Neuronal stem cell (in vitro differentiated cells): ENCODE measurements around the gene OR6N2.

Experiments
- DNase-seq: peaks from one replicate; pipeline ENCODE4 v3.0.0-alpha.2; 2013; ENCODE audit warnings: low spot score
- H2AFZ ChIP-seq: one replicate; pipeline ENCODE4 v1.6.1; 2013; ENCODE audit warnings: mild to moderate bottlenecking, low read length, inconsistent platforms
- H2AK5ac ChIP-seq: 2 replicates; pipeline ENCODE4 v1.6.1; 2013; ENCODE audit warnings: low read depth, mild to moderate bottlenecking, inconsistent platforms, low read length, moderate library complexity, mixed read lengths
- H2BK120ac ChIP-seq: 2 replicates; pipeline ENCODE4 v1.6.1; 2013; ENCODE audit warnings: low read depth, mild to moderate bottlenecking, inconsistent platforms, low read length, moderate library complexity, mixed read lengths
- H2BK12ac ChIP-seq: one replicate; pipeline ENCODE4 v1.6.1; 2013; ENCODE audit warnings: low read length, inconsistent platforms
- H2BK15ac ChIP-seq: 2 replicates; pipeline ENCODE4 v1.6.1; 2013; ENCODE audit warnings: mild to moderate bottlenecking, low read length, inconsistent platforms, mixed read lengths
- H2BK5ac ChIP-seq: one replicate; pipeline ENCODE4 v1.6.1; 2013; ENCODE audit warnings: inconsistent platforms, mild to moderate bottlenecking, low read length, moderate library complexity
- H3K14ac ChIP-seq: one replicate; pipeline ENCODE4 v1.6.1; 2013; ENCODE audit warnings: low read length, inconsistent platforms
- H3K18ac ChIP-seq: 2 replicates; pipeline ENCODE4 v1.6.1; 2013; ENCODE audit warnings: low read length, inconsistent platforms
- H3K23ac ChIP-seq: 2 replicates; pipeline ENCODE4 v1.6.1; 2013; ENCODE audit warnings: low read depth, mild to moderate bottlenecking, mixed read lengths, low read length, inconsistent platforms; ENCODE audit not compliant: poor library complexity
- H3K27ac ChIP-seq: replicated peaks from 3 replicates; pipeline ENCODE4 v1.5.1; 2013; ENCODE audit warnings: low read length, inconsistent platforms
- H3K27me3 ChIP-seq, 3 experiments: 2 replicates each; pipeline ENCODE4 v1.6.1; 2013; ENCODE audit warnings: low read length in 3 of 3, mild to moderate bottlenecking in 2 of 3, inconsistent platforms in 1 of 3, low read depth in 1 of 3, mixed read lengths in 1 of 3, moderate library complexity in 1 of 3; ENCODE audit not compliant: control insufficient read depth in 3 of 3, insufficient read depth in 3 of 3
- H3K36me3 ChIP-seq, 2 donors: replicated peaks in 1 of 2; 2 replicates each; pipeline ENCODE4 v1.6.1; 2013; ENCODE audit warnings: low read length in 2 of 2; ENCODE audit not compliant: control insufficient read depth in 2 of 2, insufficient read depth in 2 of 2
- H3K4ac ChIP-seq: 2 replicates; pipeline ENCODE4 v1.6.1; 2013; ENCODE audit warnings: inconsistent platforms, mild to moderate bottlenecking, low read length, moderate library complexity
- H3K4me1 ChIP-seq, 2 donors: 1 replicate in 1 of 2; 2 replicates in 1 of 2; pipeline ENCODE4 v1.6.1; 2013; ENCODE audit warnings: low read length in 2 of 2, low read depth in 1 of 2; ENCODE audit not compliant: control insufficient read depth in 2 of 2, insufficient read depth in 1 of 2
- H3K4me2 ChIP-seq: one replicate; pipeline ENCODE4 v1.6.1; 2013; ENCODE audit warnings: mild to moderate bottlenecking, low read length, inconsistent platforms; ENCODE audit not compliant: insufficient read depth, poor library complexity, severe bottlenecking
- H3K4me3 ChIP-seq, 2 donors: 2 replicates each; pipeline ENCODE4 v1.5.1; 2013; ENCODE audit warnings: low read length in 2 of 2, mild to moderate bottlenecking in 2 of 2, inconsistent platforms in 1 of 2, moderate library complexity in 1 of 2
- H3K79me1 ChIP-seq: one replicate; pipeline ENCODE4 v1.6.1; 2013; ENCODE audit warnings: low read depth, mild to moderate bottlenecking, inconsistent platforms, low read length, moderate library complexity
- H3K9ac ChIP-seq: one replicate; pipeline ENCODE4 v1.6.1; 2013; ENCODE audit warnings: mild to moderate bottlenecking, low read depth, low read length, inconsistent platforms; ENCODE audit not compliant: poor library complexity
- H3K9me3 ChIP-seq, 2 donors: replicated peaks in 1 of 2; 2 replicates each; pipeline versions ENCODE3 to v1.6.1; 2013; ENCODE audit warnings: low read length in 2 of 2, mild to moderate bottlenecking in 2 of 2, inconsistent platforms in 1 of 2, low read depth in 1 of 2, mixed read lengths in 1 of 2, moderate library complexity in 1 of 2; ENCODE audit not compliant: control insufficient read depth in 2 of 2, insufficient read depth in 1 of 2
- H4K8ac ChIP-seq: one replicate; pipeline ENCODE4 v1.6.1; 2013; ENCODE audit warnings: low read depth, mild to moderate bottlenecking, inconsistent platforms, low read length, moderate library complexity
- H4K91ac ChIP-seq: one replicate; pipeline ENCODE4 v1.6.1; 2013; ENCODE audit warnings: low read length, low read depth, mild to moderate bottlenecking, inconsistent platforms; ENCODE audit not compliant: poor library complexity
- WGBS, 2 donors: extraction: QIAGEN DNeasy Blood & Tissue Kit; methylation state at CpG; one replicate each; pipeline ENCODE4 v1.1.7; 2013; ENCODE audit warnings: missing lambda C conversion rate in 2 of 2, mixed read lengths in 1 of 2; ENCODE audit not compliant: insufficient read length in 2 of 2, insufficient replicate concordance in 1 of 2; ENCODE audit errors: extremely low coverage in 2 of 2; 5-methylcytosine and 5-hydroxymethylcytosine counted together

OR6N2 gene

GRCh38 chr1:158806916-158807536, 26.0 kb upstream of the OR6N2 start:
- H3K27ac ChIP-seq = no peak overlapping the region
- no CpG with 5 or more reads among the region's 6 CpGs for WGBS, 2 donors
- H2AFZ ChIP-seq = no peak overlapping the region
- no peak overlapping the region for H3K9ac ChIP-seq
- H4K91ac ChIP-seq = no peak overlapping the region
- no peak overlapping the region for H3K14ac ChIP-seq
- H3K23ac ChIP-seq = no peak overlapping the region
- H2BK12ac ChIP-seq = no peak overlapping the region
- no peak overlapping the region for H3K4me2 ChIP-seq
- H2BK15ac ChIP-seq = no peak overlapping the region
- H2BK5ac ChIP-seq = no peak overlapping the region
- H2BK120ac ChIP-seq = no peak overlapping the region
- no peak overlapping the region for H4K8ac ChIP-seq
- no peaks in the 10 kb centered on the region for H3K36me3 ChIP-seq
- no peaks in the 10 kb centered on the region for H3K4me1 ChIP-seq
- H3K18ac ChIP-seq = no peak overlapping the region
- no peak for DNase-seq
- no peak overlapping the region for H3K4me3 ChIP-seq
- H2AK5ac ChIP-seq = no peak overlapping the region
- H3K4ac ChIP-seq = no peak overlapping the region
- no peaks in the 10 kb centered on the region for H3K79me1 ChIP-seq
- peaks cover 0 to 1% of the 10 kb centered on the region in 2 donors for H3K9me3 ChIP-seq
- H3K27me3 ChIP-seq = no peaks in the 10 kb centered on the region

- Histone ChIP-seq H2BK15ac (no peak overlapping the region), H3K36me3 (no peaks in the 10 kb centered on the region), H2BK120ac (no peak overlapping the region), H3K23ac (no peak overlapping the region), H3K27me3 (peaks cover 0 to 5% (median 0%) of the 10 kb centered on the region in 3 experiments), H3K4me3 (no peak overlapping the region), H3K27ac (no peak overlapping the region), H3K79me1 (no peaks in the 10 kb centered on the region), H3K4me1 (no peaks in the 10 kb centered on the region), H3K4ac (no peak overlapping the region), H2BK5ac (no peak overlapping the region), H3K9me3 (peaks cover 0 to 1% of the 10 kb centered on the region in 2 donors), H2AFZ (no peak overlapping the region), H3K14ac (no peak overlapping the region), H3K18ac (no peak overlapping the region), H3K4me2 (no peak overlapping the region), H4K8ac (no peak overlapping the region), H2BK12ac (no peak overlapping the region), H2AK5ac (no peak overlapping the region), H4K91ac (no peak overlapping the region), H3K9ac (no peak overlapping the region)
- WGBS, 2 donors = no CpG with 5 or more reads among the region's 1 CpG
- DNase-seq = no peak
Observed at GRCh38 chr1:158803678-158804077, 22.7 kb upstream of the OR6N2 start.

GRCh38 chr1:158801396-158801795, 20.4 kb upstream of the OR6N2 start:
- H3K4ac ChIP-seq = no peak overlapping the region
- H2AFZ ChIP-seq = no peak overlapping the region
- no peak overlapping the region for H4K8ac ChIP-seq
- H3K4me1 ChIP-seq = peaks cover 0 to 1% of the 10 kb centered on the region in 2 donors
- no peak overlapping the region for H3K27ac ChIP-seq
- H3K4me2 ChIP-seq = no peak overlapping the region
- peaks cover 0 to 5% (median 0%) of the 10 kb centered on the region in 3 experiments for H3K27me3 ChIP-seq
- H2AK5ac ChIP-seq = no peak overlapping the region
- no peak overlapping the region for H3K18ac ChIP-seq
- no peak for DNase-seq
- H2BK15ac ChIP-seq = no peak overlapping the region
- H3K79me1 ChIP-seq = no peaks in the 10 kb centered on the region
- no peaks in the 10 kb centered on the region for H3K9me3 ChIP-seq
- no peak overlapping the region for H2BK120ac ChIP-seq
- H3K4me3 ChIP-seq = no peak overlapping the region
- no peaks in the 10 kb centered on the region for H3K36me3 ChIP-seq
- no peak overlapping the region for H3K23ac ChIP-seq
- no peak overlapping the region for H2BK12ac ChIP-seq
- no CpG with 5 or more reads among the region's 1 CpG for WGBS, 2 donors
- H3K14ac ChIP-seq = no peak overlapping the region
- H2BK5ac ChIP-seq = no peak overlapping the region
- H3K9ac ChIP-seq = no peak overlapping the region
- H4K91ac ChIP-seq = no peak overlapping the region

GRCh38 chr1:158800526-158800925, 19.5 kb upstream of the OR6N2 start:
- Histone ChIP-seq H3K79me1 (no peaks in the 10 kb centered on the region), H3K27ac (no peak overlapping the region), H3K14ac (no peak overlapping the region), H2BK12ac (no peak overlapping the region), H2BK15ac (no peak overlapping the region), H4K91ac (no peak overlapping the region), H3K4ac (no peak overlapping the region), H4K8ac (no peak overlapping the region), H3K4me2 (no peak overlapping the region), H3K9ac (no peak overlapping the region), H3K4me3 (no peak overlapping the region), H3K27me3 (peaks cover 0 to 5% (median 0%) of the 10 kb centered on the region in 3 experiments), H2BK5ac (no peak overlapping the region), H2AK5ac (no peak overlapping the region), H3K23ac (no peak overlapping the region), H3K4me1 (peaks cover 0 to 1% of the 10 kb centered on the region in 2 donors), H3K36me3 (no peaks in the 10 kb centered on the region), H3K18ac (no peak overlapping the region), H2BK120ac (no peak overlapping the region), H3K9me3 (no peaks in the 10 kb centered on the region), H2AFZ (no peak overlapping the region)
- DNase-seq = no peak
- WGBS, 2 donors = no CpG with 5 or more reads among the region's 2 CpGs
